Endothelial cell of hepatic sinusoid (primary cell): ENCODE data around the gene CAPN9.

ENCODE experiments used
- in situ Hi-C: cut with HindIII; loops from 2 replicates; pipeline ENCODE4 v1.10.0; 2017; ENCODE audit warnings: low sequenced_read_pairs

The CAPN9 gene

DNA sequence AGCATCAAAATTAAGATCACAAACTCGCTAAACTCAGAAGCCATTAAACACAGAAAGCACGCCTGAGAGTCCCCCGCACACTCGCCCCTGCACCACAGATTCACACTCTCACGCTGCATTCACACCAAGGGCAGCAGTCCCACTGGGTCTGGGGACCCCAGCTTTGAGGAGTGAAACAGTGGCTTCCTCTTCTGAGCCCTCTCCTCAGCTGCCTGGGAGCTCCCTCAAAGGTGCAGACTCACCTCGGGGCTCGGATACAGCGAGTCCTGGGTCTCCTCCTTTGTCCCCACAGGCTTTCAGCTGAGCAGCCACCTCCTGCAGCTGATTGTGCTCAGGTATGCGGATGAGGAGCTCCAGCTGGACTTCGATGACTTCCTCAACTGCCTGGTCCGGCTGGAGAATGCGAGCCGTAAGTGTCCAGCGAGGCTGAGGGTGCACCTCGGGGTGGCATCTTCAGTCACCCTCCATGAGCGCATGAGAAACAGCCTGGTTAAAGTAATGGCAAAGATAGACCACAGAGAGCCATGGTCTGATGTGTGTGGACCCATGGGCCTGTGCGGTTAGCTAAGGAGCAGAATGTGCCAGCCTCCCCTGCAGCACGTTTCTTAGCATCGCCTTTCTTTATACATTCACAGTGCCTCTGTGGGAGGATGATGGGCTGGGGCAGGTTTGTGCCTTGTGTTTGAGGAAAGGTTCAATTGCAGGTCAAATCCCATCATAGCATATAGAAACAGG, 47.9 kb downstream of the CAPN9 start:
- in situ Hi-C loops: no loop called here

DNA sequence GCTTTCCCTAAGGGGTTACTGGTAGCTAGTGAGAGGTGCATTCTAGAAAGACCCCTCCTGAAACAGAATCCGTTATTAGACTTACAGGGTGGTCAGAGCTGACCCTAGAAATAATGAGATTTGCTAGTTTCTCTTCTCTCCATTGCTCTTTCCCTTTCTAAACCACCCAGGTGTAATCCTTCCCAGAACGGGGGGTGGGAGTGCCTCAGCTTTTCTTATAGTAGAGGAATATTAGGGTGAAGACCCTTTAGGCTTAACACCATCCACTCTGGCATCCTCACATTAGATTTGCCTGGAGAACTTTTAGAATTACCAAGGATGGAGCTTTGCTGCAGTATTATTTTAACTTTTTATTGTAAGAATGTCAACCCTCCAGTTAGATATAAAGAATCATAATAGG, 49.4 kb downstream of the CAPN9 start:
- in situ Hi-C loops: no loop called here

DNA sequence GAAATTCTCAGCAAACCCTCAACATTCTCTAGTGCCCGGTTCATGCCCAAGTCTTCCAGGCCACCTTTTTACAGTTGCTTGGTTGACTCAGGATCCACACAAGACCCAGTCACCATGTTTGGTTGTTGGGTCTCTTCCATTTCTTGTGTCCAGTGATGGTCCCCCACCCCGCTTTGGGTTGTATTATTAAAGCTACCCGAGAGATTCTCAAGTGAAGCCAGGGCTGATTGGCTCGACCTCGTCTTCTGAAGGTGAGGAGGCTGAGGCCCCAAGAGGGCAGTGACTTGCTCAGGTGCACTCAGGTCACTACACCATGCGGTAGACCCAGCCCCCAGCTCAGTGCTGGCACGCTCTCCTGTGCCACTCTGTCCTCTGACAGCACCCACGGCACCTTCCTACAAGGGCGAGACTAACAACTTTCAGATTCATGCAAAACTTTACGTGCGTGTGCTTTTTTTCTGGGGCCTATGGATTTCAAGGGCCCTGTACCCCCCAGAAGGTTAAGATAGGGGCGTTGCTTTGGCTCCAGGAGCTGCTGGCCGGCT, 50.3 kb downstream of the CAPN9 start:
- in situ Hi-C loops: no loop called here

DNA sequence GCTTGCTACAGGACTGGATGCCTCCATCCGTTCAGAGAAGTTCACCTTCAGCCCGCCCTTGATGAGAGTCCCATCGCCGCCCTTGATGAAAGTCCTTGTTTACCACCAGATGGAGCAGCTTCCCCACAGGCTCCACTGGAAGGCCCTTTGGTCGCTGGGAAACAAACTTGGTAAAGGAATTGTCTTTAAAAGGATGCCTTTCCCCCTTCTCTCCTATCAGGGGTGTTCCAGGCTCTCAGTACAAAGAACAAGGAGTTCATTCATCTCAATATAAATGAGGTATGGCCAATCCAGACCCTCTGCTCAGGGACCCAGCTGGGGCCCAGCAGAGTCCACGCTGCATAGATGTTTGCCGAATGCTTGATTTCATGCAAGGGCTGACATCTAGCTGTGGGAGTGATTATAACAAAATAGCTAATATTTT, 50.8 kb downstream of the CAPN9 start:
- in situ Hi-C loops: no loop called here

DNA sequence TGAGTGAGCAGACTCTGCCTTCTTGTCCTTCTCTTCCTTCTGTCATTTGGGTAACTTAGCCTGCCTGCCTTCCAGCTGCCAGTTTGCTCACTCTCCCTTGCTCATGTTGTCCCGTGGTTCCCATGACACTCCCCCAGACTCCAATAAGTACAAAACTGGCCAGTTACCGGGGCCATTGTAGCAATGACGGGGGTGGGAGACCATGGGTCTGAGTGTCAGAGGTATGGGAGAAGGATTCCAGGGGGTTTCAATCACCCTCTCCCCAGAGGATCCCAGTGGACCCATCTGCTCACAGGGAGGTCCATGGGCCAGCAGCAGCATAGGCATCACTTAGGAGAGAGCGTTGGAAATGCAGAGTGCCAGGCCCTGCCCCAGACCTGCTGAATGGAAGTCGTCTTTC, 51.3 kb downstream of the CAPN9 start:
- in situ Hi-C loops: no loop called here

DNA sequence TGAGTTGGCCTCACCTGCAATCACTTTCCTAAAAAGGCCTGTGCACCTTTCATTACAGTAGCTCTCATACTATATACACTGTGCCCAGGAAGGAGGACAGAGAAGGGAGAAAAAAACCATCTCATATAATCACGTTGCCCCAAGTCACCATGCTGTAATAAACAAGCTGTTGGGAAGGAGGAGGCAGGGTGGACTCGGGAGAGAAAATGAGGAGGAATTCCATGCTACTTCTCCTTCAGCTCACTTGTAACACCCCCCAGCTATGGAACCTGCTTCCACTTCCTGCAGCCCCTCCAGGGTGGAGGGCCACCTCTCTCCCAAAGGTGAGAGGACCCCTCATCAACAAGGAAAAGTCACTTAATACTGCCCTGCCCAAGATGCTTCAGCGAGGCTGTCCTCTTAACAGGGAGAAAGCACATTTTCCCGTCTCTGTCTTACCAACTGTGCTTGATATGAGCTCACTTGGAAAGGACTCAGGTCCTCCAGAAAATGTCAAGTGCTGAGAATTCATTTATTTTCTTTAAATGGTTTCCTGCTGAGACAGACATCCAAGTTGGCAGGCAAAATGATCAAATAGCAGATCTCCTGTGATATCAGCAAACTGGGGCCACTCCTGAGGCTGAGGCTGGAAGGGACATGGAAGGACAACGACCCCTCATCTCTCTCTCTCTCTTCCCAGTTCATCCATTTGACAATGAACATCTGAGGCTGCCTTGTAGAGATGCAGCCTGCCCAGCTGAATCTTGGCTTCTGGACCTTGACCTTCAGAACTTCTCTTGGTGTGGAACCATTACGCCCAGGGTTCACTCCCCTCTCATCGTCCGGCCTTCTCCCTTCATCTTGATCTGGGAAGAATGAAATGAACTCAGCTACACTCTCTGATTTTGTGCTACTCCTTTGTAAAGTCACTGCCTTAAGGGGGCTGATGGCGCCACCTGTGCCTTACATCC, 54.0 kb downstream of the CAPN9 start:
- in situ Hi-C loops: no loop called here

DNA sequence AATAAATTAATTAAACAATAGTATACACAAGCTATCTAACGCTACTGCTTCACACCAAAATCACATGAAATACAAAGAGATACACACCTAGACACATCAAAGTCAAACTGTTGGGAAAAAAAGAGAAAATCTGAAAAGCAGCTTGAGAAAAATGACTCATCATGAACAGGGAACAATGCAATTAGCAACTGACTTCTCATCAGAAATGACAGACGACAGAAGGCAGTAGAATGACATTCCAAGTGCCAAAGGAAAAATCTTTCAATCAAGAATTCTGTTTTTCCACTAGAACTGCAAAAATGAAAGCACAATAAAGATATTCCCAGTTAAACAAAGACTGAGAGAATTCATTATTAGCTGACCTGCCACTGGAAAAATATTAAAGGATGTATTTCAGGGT, 57.2 kb downstream of the CAPN9 start:
- in situ Hi-C loops: no loop called here

DNA sequence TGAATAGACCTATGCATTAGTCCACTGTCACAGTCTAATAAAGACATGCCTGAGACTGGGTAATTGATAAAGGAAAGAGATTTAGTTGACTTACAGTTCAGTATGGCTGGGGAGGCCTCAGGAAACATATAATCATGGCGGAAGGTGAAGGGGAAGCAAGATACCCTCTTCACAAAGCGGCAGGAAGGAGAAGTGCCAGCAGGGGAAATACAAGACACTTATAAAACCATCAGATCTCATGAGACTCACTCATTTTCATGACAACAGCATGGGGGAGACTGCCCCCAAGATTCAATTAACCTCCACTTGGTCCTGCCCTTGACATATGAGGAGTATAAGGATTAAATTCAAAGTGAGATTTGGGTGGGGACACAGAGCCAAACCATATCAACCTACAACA, 59.4 kb downstream of the CAPN9 start:
- in situ Hi-C loops: no loop called here

DNA sequence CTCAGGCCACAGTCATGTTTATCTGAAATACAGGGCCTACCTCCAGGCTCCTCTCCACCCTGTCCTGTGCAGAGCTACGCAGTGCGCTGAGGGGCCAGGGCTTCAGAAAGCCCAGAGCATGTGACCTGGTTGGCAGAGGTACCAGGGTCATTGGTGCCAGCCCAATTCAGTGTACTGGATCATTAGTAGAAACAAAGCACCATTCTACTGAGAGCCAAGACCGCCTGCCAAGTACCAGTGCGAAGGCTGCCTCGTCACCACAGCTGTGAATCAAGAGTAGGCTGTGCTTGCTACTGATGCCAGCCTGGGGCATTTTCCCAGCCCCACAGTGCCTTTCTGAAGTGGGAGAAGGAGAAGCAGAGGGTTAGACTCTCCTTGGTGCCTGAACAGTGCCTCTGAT, 59.8 kb downstream of the CAPN9 start:
- in situ Hi-C loops: no loop called here

DNA sequence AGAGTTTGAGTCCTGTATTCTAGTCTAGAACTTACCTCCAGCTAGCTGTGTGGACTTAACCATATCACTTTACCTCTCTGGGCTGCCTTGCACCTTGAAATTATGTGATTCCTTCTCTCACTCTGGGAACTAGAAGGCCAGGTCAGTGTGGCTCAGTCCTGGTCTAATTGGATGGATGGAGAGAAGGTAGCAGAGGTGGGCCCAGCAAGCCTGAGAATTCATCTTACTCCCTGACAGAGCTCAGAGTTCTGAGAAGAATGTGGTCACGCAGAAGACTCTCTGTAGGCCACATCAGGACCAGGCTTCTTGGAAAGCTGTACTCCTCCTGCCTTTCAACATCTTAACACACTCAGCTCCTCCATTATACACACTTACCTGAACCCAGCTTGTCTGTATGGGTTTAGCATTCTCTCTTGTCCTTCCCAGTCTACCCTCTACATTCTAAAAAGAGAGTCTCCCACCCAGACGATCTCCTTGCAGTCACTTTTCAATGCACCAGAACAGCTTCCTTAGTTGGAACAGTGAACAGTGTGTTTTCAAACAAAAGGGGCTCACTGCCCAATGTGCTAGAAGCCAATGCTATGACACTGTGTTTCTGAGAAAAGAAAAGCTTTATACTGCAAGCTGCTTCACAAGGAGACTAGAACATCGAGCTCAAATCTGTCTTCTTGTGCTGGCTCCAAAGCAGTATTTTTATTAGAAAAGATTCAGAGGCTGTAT, 60.5 kb downstream of the CAPN9 start:
- in situ Hi-C loops: no loop called here

DNA sequence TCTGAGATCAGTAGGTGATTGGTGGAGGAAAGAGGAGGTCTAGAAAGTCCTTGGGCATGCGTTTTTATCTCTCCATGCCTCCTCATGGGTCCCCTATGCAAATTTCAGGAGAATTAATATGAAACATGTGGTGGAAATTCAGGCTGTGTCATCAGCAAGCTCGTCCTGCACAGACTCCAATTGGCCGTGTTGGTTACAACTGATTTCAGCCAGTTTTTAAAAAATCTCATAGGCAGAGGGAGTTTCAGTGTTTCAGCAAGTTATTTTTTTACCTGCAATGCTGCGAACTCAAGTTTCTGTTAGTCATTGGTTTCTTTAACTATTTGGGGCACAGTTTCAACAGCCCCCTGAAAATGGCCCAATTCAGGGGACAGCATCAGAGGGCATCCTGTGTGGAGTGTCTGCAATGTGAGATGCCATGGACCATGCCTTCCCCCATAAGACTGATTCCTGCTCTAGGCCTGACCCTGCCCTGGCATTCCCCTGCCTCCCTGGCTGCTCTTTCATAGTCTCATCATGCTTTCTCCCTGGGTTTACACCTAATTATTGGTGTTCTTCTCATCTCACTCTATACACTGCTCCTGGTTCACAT, 61.2 kb downstream of the CAPN9 start:
- in situ Hi-C loops: no loop called here

DNA sequence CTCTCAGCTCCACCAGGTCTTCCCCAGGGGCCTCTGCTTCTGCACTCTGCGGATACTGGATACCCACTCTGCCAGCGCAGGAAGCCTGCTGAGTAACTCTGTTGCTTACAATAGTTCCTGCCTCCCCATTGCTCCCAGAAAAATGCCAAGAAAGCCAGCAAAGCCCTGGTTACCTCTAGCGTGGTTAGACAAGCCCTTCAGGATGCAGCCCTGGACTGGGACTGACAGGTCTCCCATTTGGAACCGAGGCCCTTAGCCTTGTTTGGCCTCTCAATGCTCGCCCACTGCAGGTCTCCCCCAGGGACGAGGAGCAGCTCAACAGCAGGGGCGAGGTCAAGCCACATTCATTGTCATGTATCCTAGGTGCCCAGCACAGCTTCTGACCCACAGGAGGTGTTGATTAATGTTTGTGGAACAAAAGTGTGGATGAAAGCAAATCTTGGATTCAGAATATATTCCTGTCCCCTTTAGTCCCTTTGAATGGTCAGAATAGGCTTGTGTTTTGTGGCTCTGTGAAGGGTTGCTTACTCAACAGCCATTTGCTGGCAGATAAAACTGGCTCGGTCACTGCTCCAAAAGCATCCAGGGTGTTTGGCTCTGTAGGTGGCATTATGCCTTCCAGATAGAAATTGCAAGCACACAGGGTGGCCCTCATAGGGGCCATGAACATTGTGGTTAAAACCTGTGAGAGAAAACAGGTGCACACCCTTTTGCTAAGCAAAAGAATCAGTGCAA, 62.2 kb downstream of the CAPN9 start:
- in situ Hi-C loops: no loop called here

DNA sequence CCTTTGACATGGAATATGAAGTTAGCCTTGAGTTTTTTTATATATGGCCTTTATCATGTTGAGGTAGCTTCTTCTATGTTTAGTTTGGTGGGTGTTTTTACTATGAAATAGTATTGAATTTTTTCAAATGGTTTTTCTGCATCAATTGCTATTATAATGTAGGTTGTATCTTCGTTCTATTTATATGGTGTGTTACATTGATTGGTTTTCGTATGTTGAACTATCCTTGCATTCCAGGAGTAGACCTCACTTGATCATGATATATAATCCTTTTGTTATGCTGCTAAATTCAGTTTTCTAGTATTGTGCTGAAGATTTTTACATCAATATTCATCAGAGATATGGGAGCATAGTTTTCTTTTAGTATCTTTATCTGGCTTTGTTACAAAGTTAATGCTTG, 65.4 kb downstream of the CAPN9 start:
- in situ Hi-C loops: no loop called here

DNA sequence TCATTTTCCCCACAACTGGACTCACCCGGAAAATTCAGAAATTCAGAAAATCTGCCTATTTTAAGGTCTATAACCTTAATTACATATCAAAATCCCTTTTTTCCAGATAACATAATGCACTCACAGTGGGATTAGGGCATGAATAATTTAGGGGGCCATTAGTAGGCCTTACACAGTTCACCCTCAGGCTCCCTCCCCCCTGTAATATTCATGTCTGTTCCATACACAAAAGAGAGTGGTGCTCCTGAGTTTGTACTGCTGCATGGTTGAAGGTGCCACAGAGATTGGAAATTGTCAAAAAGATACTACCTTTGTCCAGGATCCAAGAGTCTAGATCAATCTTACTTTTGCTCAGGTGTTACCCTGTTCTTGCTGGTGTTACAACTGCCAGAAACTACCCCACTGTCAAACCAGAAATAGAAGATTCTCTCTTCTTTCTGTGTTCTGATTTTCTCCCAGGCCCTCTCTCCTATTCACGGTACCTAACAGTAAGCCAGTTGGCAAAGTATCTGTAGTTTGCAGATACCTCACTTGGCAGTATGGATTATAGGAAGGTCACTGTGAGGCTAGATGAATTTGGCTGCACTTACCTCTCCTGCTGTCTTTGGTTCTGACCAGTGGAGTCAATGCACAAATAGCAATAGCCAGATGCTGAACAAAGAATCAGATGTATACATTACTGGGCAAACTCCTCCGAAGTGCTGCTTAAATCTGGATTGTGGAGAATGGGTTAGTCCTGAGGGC, 67.9 kb downstream of the CAPN9 start:
- in situ Hi-C loops: no loop called here

DNA sequence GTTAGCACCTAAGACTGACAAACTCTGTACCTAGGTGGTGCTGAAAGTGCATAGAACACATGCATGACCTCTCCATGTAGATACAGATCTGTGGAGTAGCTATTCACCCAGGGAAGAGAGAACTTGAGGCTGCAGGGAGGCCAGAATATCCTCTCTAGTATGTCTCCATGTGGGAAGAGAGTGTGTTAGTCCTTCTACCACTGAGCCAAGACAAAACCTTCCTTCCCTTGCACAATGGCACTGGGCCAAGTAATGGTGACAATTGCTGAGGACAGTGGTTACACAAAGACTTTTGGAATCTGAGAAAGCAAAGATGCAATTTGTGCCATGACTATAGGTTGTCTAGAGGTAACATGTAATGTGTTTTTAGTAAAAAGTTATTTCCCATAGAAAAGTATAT, 68.8 kb downstream of the CAPN9 start:
- in situ Hi-C loops: no loop called here

DNA sequence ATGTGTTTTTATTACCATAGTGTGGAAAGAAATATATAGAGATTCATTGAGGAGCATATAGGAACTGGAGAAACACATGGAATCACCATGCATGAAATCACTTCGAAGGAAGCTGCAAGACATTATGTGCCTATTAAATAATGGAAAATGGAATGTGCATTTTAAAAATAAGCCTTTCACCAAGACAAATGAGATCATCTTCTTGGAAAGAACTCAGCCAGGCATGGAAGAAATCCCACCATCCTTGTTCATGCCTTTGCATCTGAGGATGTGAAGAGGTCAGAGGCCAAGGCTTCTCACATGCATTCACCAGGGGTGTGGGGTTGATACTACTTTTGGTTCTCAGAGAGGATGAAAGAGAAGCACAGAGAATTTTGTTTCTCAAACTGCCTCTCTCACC, 71.2 kb downstream of the CAPN9 start:
- in situ Hi-C loops: no loop called here

DNA sequence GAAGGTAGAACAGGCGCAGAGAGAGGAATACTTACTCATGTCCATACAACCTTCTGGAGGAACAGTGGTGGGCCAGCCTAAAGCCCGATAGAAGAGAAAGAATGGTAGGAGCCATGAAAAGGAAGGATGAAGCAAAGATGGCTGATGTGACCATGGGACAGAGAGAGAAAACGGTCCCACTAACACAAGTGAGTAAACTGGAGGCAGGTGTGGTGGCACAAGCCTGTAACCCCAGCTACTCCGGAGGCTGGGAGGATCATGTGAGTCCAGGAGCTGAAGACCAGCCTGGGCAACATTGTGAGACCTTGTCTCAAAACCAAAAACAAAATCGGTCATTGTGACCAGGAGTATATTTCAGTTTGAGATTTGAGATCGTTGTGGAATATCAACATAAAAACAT, 71.7 kb downstream of the CAPN9 start:
- in situ Hi-C loops: no loop called here

DNA sequence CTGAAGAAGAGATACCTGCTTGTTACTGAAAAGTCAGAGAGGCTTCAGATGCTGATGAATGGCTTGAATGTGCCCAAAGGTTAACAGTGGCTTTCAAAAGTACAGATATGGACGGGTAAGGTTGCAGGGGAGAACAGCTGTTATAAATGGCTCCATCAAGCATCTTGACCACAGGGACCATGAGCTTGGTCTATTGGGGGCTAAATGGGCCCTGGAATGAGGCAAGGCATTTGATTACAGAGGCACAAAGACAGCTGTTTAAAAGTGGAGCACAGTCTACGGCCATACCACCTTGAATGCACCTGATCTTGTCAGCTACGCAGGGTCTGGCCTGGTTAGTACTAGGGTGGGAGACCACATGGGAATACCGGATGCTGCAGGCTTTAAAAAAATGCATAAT, 72.8 kb downstream of the CAPN9 start:
- in situ Hi-C loops: no loop called here

DNA sequence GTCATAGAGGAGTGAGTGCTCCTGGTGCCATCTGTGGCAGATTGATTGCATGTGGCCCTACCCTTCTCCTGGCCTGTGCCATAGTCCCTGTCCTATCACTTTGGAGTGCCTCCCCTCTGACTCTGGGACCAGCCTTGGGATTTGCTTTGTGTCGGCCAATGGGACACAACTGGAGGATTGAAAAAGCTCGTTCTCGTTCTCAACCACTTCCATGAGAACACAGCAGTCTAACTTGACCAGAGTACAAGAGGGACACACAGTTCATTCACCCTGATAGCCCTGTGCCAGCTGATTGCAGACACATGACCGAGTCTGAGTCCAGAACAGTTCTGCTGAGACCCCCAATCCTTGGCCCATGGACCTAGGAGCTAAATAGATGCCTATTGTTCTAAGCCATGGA, 73.4 kb downstream of the CAPN9 start:
- in situ Hi-C loops: no loop called here

DNA sequence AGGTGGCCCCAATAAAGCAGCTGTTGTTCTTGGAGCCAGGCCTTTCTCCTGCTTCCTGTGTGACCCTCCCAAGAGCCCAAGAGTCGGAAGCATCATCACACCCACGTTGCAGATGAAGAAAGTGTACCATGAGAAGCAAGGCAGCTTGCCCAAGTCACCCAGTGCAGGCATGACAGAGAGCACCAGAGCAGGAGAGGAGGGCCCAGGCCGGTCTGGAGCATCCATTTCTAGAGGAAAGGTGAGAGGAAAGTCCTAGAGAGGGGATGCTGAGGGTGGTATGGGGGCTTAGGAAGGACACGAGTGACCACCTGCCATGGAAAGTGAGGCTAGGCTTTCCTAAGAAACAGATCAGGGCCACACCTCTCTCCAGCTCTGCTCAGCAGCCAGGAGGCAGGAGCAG, 74.2 kb downstream of the CAPN9 start:
- in situ Hi-C loops: no loop called here
